HG03139 (cell line): ENCODE data around the gene ADAM22.

Experiments
- ATAC-seq: cut with Tn5 transposase; IDR thresholded peaks from one replicate; pipeline ENCODE4 v1.9.1; 2021; ENCODE audit not compliant: unreplicated experiment

ADAM22 gene

GRCh38 chr7:87948371-87948770 lies 14.3 kb downstream of the ADAM22 start:
- ATAC-seq, result no peak

GRCh38 chr7:87959336-87959735 lies 25.3 kb downstream of the ADAM22 start:
- no peak for ATAC-seq

- no peak for ATAC-seq
Measured at GRCh38 chr7:87960239-87960638, 26.2 kb downstream of the ADAM22 start.

GRCh38 chr7:87961754-87962153 lies 27.7 kb downstream of the ADAM22 start:
- ATAC-seq, result no peak

GRCh38 chr7:87966271-87966670 lies 32.2 kb downstream of the ADAM22 start:
- ATAC-seq, result no peak

GRCh38 chr7:87968021-87968420 lies 34.0 kb downstream of the ADAM22 start:
- no peak for ATAC-seq

- ATAC-seq, result no peak
Measured at GRCh38 chr7:87982116-87982515, 48.1 kb downstream of the ADAM22 start.

- ATAC-seq, result no peak
Measured at GRCh38 chr7:87984088-87984487, 50.0 kb downstream of the ADAM22 start.

GRCh38 chr7:87993269-87993668 lies 59.2 kb downstream of the ADAM22 start:
- ATAC-seq, result no peak

- no peak for ATAC-seq
Measured at GRCh38 chr7:87999261-87999660, 65.2 kb downstream of the ADAM22 start.

GRCh38 chr7:88001744-88002530 lies 67.9 kb downstream of the ADAM22 start:
- ATAC-seq, result no peak

GRCh38 chr7:88002617-88003016 lies 68.6 kb downstream of the ADAM22 start:
- no peak for ATAC-seq

GRCh38 chr7:88003581-88003980 lies 69.5 kb downstream of the ADAM22 start:
- no peak for ATAC-seq

GRCh38 chr7:88005191-88005590 lies 71.1 kb downstream of the ADAM22 start:
- no peak for ATAC-seq

- no peak for ATAC-seq
Measured at GRCh38 chr7:88009651-88010050, 75.6 kb downstream of the ADAM22 start.

GRCh38 chr7:88012086-88012485 lies 78.0 kb downstream of the ADAM22 start:
- ATAC-seq, result no peak

GRCh38 chr7:88013981-88014380 lies 79.9 kb downstream of the ADAM22 start:
- ATAC-seq, result no peak

GRCh38 chr7:88014581-88014980 lies 80.5 kb downstream of the ADAM22 start:
- no peak for ATAC-seq

GRCh38 chr7:88015309-88015708 lies 81.3 kb downstream of the ADAM22 start:
- ATAC-seq, result no peak

- no peak for ATAC-seq
Measured at GRCh38 chr7:88018501-88018900, 84.5 kb downstream of the ADAM22 start.

GRCh38 chr7:88020953-88021665 lies 87.1 kb downstream of the ADAM22 start:
- no peak for ATAC-seq

- ATAC-seq, result no peak
Measured at GRCh38 chr7:88027724-88028123, 93.7 kb downstream of the ADAM22 start.
